ENCODE results near the gene COLEC11.

The COLEC11 gene

GRCh38 chr2:3600256-3600855, 5.4 kb downstream of the COLEC11 start:
- no peak for TF ChIP-seq CTCF (IDR thresholded peaks at IDR 0.05; ENCODE audit: low read depth, low read length, missing control alignments)
- no peak for DNase-seq (ENCODE audit: extremely low read depth, low read depth)
- H3K4me3 ChIP-seq (replicated peaks; ENCODE audit: low read depth, low read length): no peak overlapping the region

- DNase-seq (ENCODE audit: extremely low read depth, low read depth): no peak
- TF ChIP-seq CTCF (IDR thresholded peaks at IDR 0.05; ENCODE audit: low read depth, low read length, missing control alignments): no peak
- no peak overlapping the region for H3K4me3 ChIP-seq (replicated peaks; ENCODE audit: low read depth, low read length)
These were observed 6.8 kb downstream of the COLEC11 start for GRCh38 chr2:3601561-3602271.

- DNase-seq (ENCODE audit: extremely low read depth, low read depth): no peak
- no peak overlapping the region for H3K4me3 ChIP-seq (replicated peaks; ENCODE audit: low read depth, low read length)
- no peak for TF ChIP-seq CTCF (IDR thresholded peaks at IDR 0.05; ENCODE audit: low read depth, low read length, missing control alignments)
These were observed 7.8 kb downstream of the COLEC11 start for GRCh38 chr2:3602553-3603339.

GRCh38 chr2:3603536-3604206, 8.8 kb downstream of the COLEC11 start:
- no peak overlapping the region for H3K4me3 ChIP-seq (replicated peaks; ENCODE audit: low read depth, low read length)
- DNase-seq (ENCODE audit: extremely low read depth, low read depth): no peak
- TF ChIP-seq CTCF (IDR thresholded peaks at IDR 0.05; ENCODE audit: low read depth, low read length, missing control alignments): no peak

- DNase-seq (ENCODE audit: extremely low read depth, low read depth): no peak
- no peak for TF ChIP-seq CTCF (IDR thresholded peaks at IDR 0.05; ENCODE audit: low read depth, low read length, missing control alignments)
- H3K4me3 ChIP-seq (replicated peaks; ENCODE audit: low read depth, low read length): no peak overlapping the region
These were observed 9.4 kb downstream of the COLEC11 start for GRCh38 chr2:3604207-3604877.
